ENCODE measurements around the gene GRID2. TPM values are rescaled to one million over a fixed set of nuclear protein-coding genes. Genes with fewer than 3 reads are reported as not detected.

GRID2 gene
- polyA plus RNA-seq, 1 of the 3 experiments (the other 2 are of a cell fraction): not detected

GRCh38 chr4:92580816-92581215, 277.1 kb downstream of the GRID2 start:
- POLR2A ChIA-PET: no interaction called here

More at GRCh38 chr4:92580816-92581215, 277.1 kb downstream of the GRID2 start:
- no peak overlapping the region for H3K9ac ChIP-seq
- H2AFZ ChIP-seq (ENCODE audit: low read depth): no peak overlapping the region
- H3K9me3 ChIP-seq: no peaks in the 10 kb centered on the region
- H3K9me2 ChIP-seq: no peaks in the 10 kb centered on the region
- H3K79me2 ChIP-seq (ENCODE audit: insufficient read depth): no peaks in the 10 kb centered on the region
- DNase-seq: no peak
- no peak overlapping the region for H3K4me2 ChIP-seq
- H4K20me1 ChIP-seq (ENCODE audit: insufficient read depth): no peaks in the 10 kb centered on the region
- no peaks in the 10 kb centered on the region for H3F3A ChIP-seq (replicated peaks; ENCODE audit: insufficient read depth)
- H3K27me3 ChIP-seq (ENCODE audit: insufficient read depth): no peaks in the 10 kb centered on the region
- WGBS (ENCODE audit: low lambda C conversion rate): 47% methylated on average over 1 of the region's 1 CpG
- CTCF ChIA-PET: no interaction called here
- no peaks in the 10 kb centered on the region for H3K36me3 ChIP-seq (replicated peaks in 1 of 2; ENCODE audit: control insufficient read depth in 1 of 2, insufficient read depth in 2 of 2, low read length in 1 of 2)
- TF ChIP-seq NFIC (IDR thresholded peaks at IDR 0.05; ENCODE audit: borderline replicate concordance): no peak
- TF ChIP-seq REST (IDR thresholded peaks at IDR 0.05; ENCODE audit: low read depth, low read length): no peak
- no peak for TF ChIP-seq RXRA (IDR thresholded peaks at IDR 0.05; ENCODE audit: borderline replicate concordance, low read depth)
- no peak for TF ChIP-seq MEF2A (IDR thresholded peaks at IDR 0.05; ENCODE audit: borderline replicate concordance, low read depth)
- no peak for TF ChIP-seq TEAD4 (IDR thresholded peaks at IDR 0.05; ENCODE audit: borderline replicate concordance, insufficient read depth)
- no peak for TF ChIP-seq GABPA (IDR thresholded peaks at IDR 0.05; ENCODE audit: low read depth)
- TF ChIP-seq, protein P1, sequence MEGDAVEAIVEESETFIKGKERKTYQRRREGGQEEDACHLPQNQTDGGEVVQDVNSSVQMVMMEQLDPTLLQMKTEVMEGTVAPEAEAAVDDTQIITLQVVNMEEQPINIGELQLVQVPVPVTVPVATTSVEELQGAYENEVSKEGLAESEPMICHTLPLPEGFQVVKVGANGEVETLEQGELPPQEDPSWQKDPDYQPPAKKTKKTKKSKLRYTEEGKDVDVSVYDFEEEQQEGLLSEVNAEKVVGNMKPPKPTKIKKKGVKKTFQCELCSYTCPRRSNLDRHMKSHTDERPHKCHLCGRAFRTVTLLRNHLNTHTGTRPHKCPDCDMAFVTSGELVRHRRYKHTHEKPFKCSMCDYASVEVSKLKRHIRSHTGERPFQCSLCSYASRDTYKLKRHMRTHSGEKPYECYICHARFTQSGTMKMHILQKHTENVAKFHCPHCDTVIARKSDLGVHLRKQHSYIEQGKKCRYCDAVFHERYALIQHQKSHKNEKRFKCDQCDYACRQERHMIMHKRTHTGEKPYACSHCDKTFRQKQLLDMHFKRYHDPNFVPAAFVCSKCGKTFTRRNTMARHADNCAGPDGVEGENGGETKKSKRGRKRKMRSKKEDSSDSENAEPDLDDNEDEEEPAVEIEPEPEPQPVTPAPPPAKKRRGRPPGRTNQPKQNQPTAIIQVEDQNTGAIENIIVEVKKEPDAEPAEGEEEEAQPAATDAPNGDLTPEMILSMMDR (IDR thresholded peaks at IDR 0.05): no peak
- TF ChIP-seq MXI1 (IDR thresholded peaks at IDR 0.05; ENCODE audit: low read depth, low read length): no peak
- no peak for TF ChIP-seq IRF3 (IDR thresholded peaks at IDR 0.05; ENCODE audit: low read depth, low read length)
- TF ChIP-seq RFX5 (IDR thresholded peaks at IDR 0.05; ENCODE audit: low read length): no peak
- no peak for TF ChIP-seq FOSL2 (IDR thresholded peaks at IDR 0.05; ENCODE audit: borderline replicate concordance, low read depth)
- TF ChIP-seq RAD21 (IDR thresholded peaks at IDR 0.05; ENCODE audit: low read length): no peak
- no peak for TF ChIP-seq RCOR1 (IDR thresholded peaks at IDR 0.05; ENCODE audit: low read length)
- TF ChIP-seq EZH2phosphoT487 (IDR thresholded peaks at IDR 0.05; ENCODE audit: borderline replicate concordance, low read depth): no peak
- no peak for TF ChIP-seq FOXM1 (IDR thresholded peaks at IDR 0.05; ENCODE audit: low read depth)
- no peak for TF ChIP-seq USF2 (IDR thresholded peaks at IDR 0.05; ENCODE audit: borderline replicate concordance, low read depth, low read length)
- no peak for TF ChIP-seq SMC3 (IDR thresholded peaks at IDR 0.05; ENCODE audit: low read depth, low read length)
- no peak for TF ChIP-seq POLR2AphosphoS5 (IDR thresholded peaks at IDR 0.05; ENCODE audit: low read depth, low read length)
- no peak overlapping the region for H3K27ac ChIP-seq (ENCODE audit: low read depth in 2 of 2, low read length in 1 of 2)
- no peak overlapping the region for H3K4me3 ChIP-seq (ENCODE audit: low read depth in 2 of 2, low read length in 1 of 2)
- no peaks in the 10 kb centered on the region for H3K4me1 ChIP-seq (ENCODE audit: control insufficient read depth in 1 of 2, insufficient read depth in 2 of 2, low read depth in 1 of 2, low read length in 1 of 2)

Data from SK-N-SH (cell line).